ENCODE results near the gene PFDN1. TPM values are rescaled to one million over a fixed set of nuclear protein-coding genes. Genes with fewer than 3 reads are reported as not detected.

Gene PFDN1
- total RNA-seq, 2 donors from 2014 or later, result 40.1 to 64.1 TPM

GRCh38 chr5:140196115-140196814 lies 106.6 kb downstream of the PFDN1 start:
- no peaks in the 10 kb centered on the region for H3K27me3 Mint-ChIP-seq

More at GRCh38 chr5:140196115-140196814, 106.6 kb downstream of the PFDN1 start:
- no peak for ATAC-seq (replicated peaks)
- no peaks in the 10 kb centered on the region for H3K4me1 Mint-ChIP-seq
- no peak overlapping the region for H3K4me3 Mint-ChIP-seq
- H3K9me3 Mint-ChIP-seq, result no peaks in the 10 kb centered on the region
- H3K27ac Mint-ChIP-seq, result no peak overlapping the region
- H3K36me3 Mint-ChIP-seq (ENCODE audit: low read depth), result no peaks in the 10 kb centered on the region

Other genes starting within 250 kb of the PFDN1 start
- gene PURA, start 189.0 kb downstream of the PFDN1 start, total RNA-seq, result 10 to 100 TPM; 11.1 to 14.3 TPM
- 1 to 10 TPM; 2.4 to 6.7 TPM for gene IGIP, start 177.2 kb downstream of the PFDN1 start, total RNA-seq
- 10 to 100 TPM; 11.3 to 11.9 TPM for gene CYSTM1, start 127.9 kb downstream of the PFDN1 start, total RNA-seq
- gene HBEGF, start 43.5 kb upstream of the PFDN1 start, total RNA-seq, result 10 to 100 TPM; 12.6 to 22.9 TPM
- under 1 TPM; 0.26 TPM for gene SLC4A9, start 57.1 kb upstream of the PFDN1 start, total RNA-seq
- 100 to 1,000 TPM in 1 of 2 donors, 10 to 100 TPM in 1; 94.5 to 119 TPM for gene ANKHD1, start 98.7 kb upstream of the PFDN1 start, total RNA-seq
- gene EIF4EBP3, start 244.6 kb upstream of the PFDN1 start, total RNA-seq, result 10 to 100 TPM in 1 of 2 donors, 1 to 10 TPM in 1; 8.9 to 11.8 TPM

Data from activated T-helper 17 cell treated with anti-CD3 and anti-CD28 coated beads, Interleukin-2, amount 50 U/mL, for 72 hours (primary cell).